GM18861 (cell line): ENCODE measurements around the gene CLCN7.
"Not testable (repeated sequence)": the region's sequence is repeated elsewhere in the genome, so short reads cannot be mapped to it uniquely, and the experiment has no call there.

Source experiments
- ATAC-seq: cut with Tn5 transposase; IDR thresholded peaks from one replicate; pipeline ENCODE4 v1.9.1; 2021; ENCODE audit not compliant: unreplicated experiment

The CLCN7 gene

DNA sequence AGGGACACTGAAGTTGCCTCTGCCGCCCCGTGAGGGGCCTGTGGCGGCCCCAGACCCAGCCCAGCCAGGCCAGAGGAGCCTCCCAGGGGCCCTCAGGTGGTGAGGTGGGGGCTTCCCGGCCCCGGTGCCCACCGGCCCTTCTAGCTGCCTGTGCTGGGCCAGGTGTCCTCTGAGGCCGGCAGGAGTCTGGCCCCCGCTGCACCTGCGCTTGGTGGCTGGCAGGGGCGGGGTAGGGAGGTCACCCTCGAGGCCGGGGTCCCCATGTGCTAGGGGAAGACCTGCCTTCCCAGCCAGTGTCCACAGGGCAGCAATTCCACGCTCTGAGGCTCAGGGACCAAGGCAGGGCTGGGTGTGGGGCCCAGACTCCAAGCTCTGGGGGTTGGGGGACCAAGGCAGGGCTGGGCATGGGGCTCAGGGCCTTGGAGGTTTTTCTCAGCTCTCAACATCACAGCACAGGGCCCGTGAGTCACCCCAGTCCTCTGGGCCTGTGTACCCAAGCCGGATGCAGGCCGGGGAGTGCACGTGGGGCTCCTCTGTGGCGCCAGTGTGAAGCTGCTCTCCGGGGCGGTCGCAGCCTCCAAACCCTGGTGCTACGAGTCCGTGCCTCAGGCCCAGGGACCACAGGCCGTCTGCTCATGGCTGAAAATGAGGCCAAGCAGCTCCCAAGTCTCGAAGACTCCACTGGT lies 29.2 kb downstream of the CLCN7 start:
- ATAC-seq: no peak

DNA sequence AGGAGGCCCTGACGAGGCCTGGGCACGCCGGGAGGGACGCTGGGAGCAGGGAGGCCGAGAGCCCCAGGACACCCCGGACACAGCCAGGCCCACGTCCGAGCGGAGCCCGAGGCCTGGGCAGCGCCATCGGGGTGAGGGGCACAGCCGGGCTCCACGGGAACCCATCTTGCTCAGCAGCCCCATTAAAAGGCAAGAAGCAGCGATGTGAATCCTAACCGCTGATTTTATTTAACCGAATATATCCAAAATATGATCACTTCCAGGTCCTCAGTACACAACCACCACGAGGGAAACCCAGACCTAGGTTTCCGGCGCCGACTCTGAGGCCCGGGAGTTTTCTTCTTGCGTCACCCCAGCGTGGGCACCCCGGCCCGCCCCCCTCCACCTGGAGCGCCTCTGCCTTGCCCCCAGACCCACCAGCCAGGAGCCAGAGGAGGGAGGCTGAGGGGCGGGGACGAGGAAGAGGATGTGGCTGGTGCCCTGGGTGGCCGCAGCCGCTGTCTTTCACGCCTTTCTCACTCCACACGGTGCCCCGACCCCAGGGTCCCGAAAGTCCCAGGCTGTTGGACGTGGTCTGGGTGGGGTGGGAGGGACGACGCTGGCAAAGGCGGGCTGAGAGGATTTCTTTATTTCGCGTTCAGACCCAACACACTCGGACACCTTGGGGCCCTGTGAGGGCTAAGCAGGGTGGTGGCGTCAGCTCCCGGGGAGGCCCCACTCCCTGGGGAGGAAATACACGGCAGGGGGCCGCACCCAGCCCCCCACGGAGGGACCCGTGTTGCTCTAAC lies 29.9 kb downstream of the CLCN7 start:
- no peak for ATAC-seq

DNA sequence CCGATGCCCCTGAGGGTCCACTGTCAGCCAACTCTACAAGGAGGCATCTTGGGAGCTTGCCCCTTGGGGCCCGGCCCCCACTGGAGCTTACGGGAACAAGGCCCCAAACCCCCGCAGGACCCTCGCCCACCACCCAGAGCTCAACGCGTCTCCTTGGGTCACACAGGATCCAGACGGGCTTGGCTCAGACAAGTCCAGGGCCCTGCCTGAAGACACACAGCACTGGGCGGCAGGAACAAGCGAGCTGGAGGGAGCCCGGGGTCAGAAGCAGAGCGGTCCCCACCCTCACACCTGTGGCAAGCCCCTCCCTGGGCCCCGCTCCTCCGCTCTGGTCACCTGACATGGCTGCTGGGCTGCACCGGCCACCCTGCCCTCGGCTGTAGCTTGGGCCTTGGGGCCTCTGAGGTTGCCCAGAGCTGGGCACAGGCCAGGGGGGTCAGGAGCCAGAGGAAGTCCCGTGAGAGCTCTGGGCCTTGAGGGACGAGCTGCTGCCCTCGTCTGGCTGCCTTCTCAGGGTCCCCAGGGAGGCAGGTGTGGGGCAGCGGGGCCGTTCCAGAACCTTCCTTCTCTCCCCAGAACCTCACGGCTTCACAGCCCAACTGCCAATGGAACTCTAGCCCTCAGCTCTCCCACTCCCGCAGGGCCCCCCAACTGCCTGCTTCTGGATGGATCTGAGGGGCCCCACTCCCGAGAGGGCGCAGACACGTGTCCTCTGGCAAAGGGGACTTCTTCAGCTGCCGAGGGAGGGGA lies 30.7 kb downstream of the CLCN7 start, which contains the start of gene CCDC154:
CCDC154 (minus strand) TSS at position 577 of the 750 bp plus-strand sequence; CDS start at position 343, 234 bp downstream.
- ATAC-seq: no peak

DNA sequence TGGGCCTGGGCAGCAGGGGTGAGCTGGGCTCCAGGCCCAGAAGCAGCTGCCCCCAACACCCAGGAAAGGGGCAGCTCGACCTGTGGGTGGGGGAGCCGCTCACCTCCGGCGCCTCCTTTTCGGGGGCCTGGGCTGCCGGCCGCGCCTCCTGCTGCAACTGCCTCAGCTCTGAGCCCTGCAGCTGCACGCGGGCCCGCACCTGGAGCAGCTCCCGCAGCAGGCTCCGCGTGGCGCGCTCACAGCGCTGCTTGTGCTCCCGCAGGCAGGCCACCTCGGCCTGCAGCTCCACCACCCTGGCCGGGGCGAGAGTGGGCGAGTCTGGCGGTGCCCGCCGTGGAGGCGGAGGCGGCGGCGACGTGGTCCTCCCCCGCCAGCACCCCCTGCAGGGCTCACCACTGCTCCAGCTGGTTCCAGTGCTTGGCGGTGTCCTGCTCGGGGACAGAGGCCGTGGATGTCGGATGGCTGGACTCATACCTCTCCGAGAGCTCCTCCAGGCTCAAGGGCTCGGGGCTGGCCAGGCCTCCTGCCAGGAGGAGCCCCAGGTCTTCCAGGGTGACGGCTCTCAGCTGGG lies 31.3 kb downstream of the CLCN7 start:
- no peak for ATAC-seq

DNA sequence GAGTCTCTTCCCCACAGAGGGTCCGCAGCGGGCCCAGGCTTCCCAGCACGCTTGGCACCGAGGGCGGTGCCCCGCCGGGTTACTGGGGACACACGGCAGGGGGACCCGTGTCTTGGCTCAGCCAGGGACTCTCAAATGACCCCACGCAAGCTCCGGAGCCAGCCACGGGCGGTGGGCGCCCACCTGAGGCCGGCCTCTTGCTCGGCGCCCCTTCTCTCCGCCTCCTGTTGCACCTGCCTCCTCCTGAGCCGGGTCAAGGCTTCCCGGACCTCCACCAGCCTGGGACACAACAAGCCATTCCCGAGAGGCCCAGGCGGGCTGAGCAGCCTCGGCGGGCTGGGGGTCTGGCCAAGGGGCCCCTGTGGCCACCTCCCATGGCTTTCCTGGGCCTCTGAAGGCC lies 32.1 kb downstream of the CLCN7 start:
- no peak for ATAC-seq

DNA sequence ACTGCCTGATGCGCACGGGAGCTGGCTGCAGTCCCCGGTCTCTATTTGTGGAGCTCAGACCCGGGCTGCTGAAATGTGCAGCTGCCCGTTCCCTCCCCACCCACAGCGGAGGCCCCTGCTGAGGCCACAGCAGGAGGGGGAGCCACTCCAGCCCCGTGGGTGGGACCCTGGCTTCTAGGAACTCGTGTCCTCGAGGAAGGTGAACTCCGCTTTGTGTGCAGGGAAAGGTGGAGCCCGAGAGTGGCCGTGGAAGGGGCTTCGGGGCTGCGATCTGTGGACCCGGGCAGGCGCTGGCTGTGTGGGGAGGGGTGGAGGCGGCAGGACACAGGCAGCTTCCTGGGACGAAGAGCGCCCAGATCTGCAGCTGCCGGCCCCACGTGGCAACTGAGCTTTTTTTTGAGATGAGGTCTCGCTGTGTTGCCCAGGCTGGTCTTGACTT lies 33.4 kb downstream of the CLCN7 start:
- no peak for ATAC-seq

DNA sequence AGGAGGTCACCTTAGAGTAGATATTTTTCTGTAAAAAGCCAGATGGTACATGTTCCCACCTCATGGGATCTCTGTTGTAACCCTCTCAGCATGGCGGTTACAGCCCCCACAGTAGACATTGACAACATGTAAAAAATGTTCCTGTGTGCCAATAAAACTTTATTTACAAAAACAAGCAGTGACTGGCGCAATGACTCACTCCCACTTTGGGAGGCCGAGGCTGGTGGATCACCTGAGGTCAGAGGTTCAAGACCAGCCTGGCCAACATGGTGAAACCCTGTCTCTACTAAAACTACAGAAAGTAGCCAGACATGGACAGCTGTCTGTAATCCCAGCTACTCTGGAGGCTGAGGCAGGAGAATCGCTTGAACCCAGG lies 35.1 kb downstream of the CLCN7 start:
- not testable (repeated sequence) for ATAC-seq

DNA sequence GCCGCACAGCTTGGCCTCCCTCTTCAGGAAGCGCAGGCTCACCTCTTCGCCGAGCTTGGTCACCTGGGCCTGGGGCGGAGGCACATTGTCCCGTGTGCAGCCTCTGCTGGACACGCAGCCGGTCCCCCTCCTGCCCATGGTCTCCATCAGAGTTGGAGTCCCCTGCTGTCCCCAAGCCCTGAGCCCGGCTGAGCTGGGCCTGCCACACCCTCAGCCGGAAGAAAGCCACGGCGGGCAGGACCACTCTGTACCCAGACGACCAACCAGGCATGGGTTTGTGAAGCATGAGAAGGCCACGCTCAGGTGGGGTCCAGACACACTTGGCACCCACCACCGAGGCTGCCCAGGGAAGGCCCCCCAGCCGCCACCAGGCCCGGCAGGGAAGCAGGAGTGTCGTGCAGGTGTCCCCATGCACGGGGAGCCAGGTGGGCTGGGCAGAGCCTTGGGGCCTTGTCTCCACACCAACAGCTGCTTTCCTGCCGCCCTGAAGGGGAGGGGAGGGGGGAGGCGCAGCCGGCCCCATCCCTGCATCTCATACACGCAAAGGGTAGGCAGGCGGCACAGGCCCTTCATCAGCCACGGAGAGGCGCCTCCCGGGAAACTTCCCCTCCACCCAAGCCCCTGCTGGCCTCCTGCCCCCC lies 35.6 kb downstream of the CLCN7 start:
- ATAC-seq: no peak

DNA sequence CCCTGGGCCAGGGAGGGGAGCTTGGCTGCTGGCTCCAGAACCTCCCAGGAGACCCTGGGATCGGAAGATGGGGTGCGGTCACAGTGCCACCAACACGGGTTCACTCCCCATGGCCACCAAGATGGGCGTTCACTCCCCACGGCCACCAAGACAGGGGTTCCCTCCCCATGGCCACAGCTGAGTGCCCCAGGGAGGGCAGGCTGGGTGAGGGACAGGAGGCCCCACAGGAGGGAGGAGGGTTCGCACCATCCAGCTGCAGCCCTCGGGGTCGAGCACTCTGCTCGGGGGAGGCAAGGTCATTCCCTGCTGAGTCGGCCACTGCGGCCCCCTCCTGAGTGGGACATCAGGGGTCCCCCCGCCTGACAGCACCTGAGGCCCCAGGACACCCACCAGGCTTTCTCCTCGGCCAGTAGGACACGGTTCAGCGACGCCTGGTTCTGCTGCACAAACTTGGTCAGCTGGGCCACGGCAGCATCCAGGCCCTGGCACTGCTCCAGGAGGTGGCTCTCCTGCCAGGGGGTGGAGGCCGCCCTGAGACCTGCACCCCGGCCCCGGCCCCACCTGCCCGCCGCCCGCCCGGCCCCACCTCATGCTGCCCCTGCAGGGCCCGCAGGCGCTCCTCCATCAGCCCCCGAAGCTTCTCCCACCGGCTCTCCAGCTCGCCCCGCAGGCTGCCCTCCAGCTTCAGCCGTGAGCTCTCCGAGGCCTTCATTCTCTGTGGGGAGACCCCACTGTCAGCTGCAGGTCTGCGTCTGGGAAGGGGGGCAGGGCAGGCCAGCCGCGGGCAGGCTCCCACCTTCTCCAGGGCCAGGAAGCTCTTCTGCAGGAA lies 36.4 kb downstream of the CLCN7 start:
- no peak for ATAC-seq

DNA sequence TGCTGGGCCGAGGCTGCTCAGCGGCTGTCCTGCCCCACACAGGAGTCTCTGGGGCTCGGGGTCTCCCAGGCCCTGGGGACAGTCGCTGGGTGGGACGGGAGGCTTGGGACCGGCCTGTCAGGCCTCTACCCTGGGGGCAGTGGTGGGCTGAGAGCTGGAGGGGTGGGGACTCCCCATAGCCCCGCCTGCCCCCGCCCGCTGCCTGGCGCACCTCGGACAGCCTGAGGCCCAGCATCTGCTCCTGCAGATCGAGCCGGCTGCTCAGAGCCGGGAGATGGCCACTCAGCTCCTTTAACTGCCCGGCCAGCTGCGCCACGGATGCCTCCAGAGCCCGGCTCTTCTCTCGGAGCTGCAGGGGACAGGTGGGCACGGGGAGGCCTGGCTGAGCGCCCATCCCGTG lies 37.2 kb downstream of the CLCN7 start:
- ATAC-seq: no peak

DNA sequence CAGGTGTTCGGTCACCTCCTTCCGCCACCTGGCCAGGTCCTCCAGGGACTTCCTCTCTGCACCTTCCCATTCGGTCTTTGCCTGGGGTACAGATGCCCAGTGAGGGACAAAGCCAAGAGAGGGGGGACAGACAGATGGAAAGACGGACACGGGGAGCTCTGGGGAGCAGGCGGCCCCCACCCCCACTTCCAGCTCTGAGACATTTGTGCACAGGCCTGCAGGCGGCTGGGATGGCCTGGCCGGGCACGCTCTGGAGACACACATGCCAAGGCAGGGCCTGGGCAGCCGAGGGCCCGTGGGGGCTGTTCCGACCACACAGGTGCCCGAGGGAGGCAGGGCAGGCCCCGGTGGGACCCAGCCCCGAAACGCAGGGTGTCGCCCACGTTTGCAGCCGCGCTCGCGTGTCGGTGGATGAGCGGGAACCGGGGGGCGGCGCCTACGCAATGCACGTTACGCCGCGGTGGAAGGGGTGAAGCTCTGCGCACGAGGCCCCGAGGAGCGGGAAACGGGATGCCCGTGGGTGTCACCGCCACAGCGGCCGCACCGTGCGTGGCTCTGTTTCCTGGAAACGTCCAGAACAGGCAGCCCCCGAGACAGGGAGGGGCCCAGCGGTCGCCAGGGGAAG lies 38.0 kb downstream of the CLCN7 start:
- ATAC-seq: no peak

DNA sequence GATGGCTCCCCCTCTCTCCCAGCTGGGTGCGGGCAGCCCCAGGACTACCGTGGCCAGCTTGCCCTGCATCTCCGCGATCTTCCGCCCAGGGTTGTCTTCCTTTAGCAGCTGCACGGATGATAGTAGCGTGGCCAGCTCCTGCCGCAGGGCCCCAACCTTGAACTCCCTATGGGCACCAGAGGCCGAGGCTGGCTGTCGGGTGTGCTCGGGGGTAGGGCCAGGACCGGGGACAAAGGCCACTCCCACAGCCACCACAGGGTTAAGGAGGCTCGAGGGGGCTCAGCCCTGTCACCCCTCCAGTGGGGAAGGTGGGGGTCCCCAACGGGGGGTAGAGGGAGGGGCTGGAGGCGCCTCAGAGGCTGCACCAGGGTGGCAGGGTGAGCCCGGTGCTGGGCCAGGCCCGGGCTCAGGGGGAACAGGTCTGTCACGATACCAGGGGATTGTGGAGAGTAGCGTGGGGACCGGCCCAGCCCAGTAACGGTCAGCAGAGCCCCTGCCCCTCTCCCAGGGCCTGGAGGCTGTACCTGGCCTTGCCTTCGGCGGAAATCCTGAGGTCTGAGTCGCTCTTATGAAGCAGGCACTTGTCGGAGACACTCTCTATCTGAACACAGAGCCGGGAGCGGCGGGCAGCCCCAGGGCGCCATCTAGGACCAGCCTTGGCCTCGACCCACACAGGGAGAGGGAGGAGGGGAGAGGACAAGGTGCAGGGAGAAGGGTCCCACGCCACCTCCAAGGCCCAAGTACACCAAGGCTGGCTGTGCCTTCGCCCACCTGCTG lies 38.7 kb downstream of the CLCN7 start:
- ATAC-seq: no peak

DNA sequence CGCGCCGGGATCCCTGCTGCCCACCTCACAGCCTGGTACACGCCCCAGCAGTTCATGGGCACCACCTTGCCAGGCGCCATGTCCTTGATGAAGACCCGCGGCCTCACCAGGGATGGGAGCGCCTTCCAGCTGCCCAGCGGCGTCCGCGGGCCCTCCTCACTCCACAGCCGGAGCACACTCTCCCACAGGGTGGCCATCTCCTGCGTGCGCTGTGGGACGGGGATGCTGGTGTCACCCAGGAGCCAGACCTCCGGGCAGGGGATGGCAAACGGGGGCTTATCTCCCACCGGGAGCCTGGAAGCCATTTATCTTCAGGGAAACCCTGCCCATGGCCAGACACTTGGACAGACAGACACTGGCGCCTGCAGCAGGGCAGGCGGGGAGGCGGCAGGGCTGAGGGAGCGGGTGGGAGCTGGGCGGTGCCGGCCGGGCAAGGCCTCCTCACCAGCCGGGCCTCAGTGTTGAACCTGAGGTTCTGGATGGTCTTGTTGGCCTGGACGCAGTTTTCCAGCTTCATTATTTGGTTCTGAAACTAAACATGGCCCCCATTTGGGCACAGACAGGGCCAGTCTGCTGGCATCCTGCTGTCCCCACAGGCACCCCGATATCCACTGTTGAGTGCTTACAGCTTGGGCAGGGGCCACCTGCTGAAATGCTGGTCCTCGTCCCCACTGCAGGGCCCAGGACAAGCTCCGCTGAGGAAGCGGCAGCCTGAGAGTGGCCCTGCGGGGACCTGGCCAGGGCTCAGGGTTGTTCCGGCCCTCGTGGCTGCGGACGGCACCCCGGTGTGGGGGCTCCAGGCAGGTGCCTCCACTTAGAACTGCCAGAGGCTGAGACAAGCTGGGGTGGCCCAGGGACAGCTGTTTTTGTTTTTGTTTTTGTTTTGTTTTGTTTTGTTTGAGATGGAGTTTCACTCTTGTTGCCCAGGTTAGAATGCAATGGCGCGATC lies 39.9 kb downstream of the CLCN7 start:
- no peak for ATAC-seq

DNA sequence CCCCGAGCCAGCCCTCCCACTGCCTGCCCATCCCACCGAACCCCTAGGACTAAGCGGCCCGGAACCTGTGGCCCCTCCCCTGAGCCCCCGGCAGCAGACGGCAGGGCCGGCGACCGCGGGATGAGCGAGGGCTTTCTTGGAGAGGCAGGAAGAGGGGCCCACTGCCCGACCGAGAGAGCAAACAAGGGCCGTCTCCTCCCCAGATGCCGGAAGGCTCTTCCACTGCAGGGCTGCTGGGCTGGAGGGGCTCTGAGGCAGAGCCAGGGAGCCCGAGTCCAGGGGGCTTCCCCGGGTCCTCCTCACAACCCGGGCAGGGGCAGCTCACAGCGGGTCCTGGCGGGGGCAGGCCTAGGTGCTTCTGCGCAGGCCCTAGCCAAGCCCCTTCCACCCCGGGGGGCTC lies 41.1 kb downstream of the CLCN7 start:
- no peak for ATAC-seq

DNA sequence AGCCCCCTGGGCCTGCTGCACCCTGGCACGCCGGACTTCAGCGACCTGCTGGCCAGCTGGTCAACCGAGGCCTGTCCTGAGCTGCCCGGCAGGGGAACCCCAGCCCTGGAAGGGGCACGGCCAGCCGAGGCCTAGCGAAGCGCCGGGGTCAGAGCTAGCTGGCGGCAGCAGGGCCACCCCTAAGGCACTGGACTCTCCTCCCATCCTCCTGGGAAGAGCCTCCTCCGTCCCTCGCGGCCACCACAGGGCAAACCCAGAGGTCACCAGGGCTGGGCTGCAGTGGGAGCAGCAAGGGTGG lies 41.6 kb downstream of the CLCN7 start:
- no peak for ATAC-seq

DNA sequence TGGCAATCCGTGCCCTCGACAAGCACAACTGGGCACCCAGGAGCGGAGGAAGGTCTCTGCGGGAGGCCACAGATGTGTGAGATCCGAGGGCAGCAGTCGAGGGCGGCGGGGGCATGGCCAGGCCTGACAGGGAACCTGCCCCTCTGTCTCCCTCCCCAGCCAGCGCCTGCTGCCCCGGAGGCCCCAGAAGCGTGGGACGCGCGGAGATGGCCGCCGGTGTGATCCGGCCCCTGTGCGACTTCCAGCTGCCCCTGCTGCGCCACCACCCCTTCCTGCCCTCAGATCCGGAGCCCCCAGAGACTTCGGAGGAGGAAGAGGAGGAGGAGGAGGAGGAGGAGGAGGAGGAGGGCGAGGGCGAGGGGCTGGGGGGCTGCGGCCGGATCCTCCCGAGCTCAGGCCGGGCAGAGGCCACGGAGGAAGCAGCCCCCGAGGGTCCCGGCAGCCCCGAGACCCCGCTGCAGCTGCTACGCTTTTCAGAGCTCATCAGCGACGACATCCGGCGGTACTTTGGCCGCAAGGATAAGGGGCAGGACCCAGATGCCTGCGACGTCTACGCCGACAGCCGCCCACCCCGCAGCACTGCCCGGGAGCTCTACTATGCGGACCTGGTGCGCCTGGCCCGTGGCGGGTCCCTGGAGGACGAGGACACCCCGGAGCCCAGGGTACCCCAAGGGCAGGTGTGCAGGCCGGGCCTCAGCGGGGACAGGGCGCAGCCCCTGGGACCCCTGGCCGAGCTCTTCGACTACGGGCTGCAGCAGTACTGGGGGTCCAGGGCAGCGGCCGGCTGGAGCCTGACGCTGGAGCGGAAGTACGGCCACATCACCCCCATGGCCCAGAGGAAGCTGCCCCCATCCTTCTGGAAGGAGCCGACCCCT lies 42.2 kb downstream of the CLCN7 start:
- ATAC-seq: no peak
